Upper lobe of right lung (tissue), 1 donor: Measurements from ENCODE around the gene FIBCD1. TPM values are rescaled to one million over a fixed set of nuclear protein-coding genes. Genes with fewer than 3 reads are reported as not detected.

Source experiments
- ATAC-seq: fragments of 200-7000 bp; cut with Tn5 transposase; one replicate; pipeline ENCODE4 v1.9.1; 2020; ENCODE audit warnings: mild to moderate bottlenecking, moderate library complexity
- DNase-seq: peaks from one replicate; pipeline ENCODE4 v3.0.0-alpha.2; 2020
- H3K27ac ChIP-seq: fragments of 200-600 bp; one replicate; pipeline ENCODE4 v1.8.0; 2022
- H3K27me3 ChIP-seq: fragments of 200-600 bp; one replicate; pipeline ENCODE4 v1.8.0; 2022; ENCODE audit warnings: mild to moderate bottlenecking
- H3K36me3 ChIP-seq: fragments of 200-600 bp; one replicate; pipeline ENCODE4 v1.8.0; 2022
- H3K4me1 ChIP-seq: fragments of 200-600 bp; one replicate; pipeline ENCODE4 v1.8.0; 2022
- H3K4me3 ChIP-seq: fragments of 200-600 bp; one replicate; pipeline ENCODE4 v1.8.0; 2022; ENCODE audit warnings: mild to moderate bottlenecking
- H3K9me3 ChIP-seq: fragments of 200-600 bp; one replicate; pipeline ENCODE4 v1.8.0; 2022
- intact Hi-C: fragments of 100-400 bp; cut with DNase I; formaldehyde crosslinking; loops from one replicate; pipeline ENCODE4 v1.11.0; 2022
- total RNA-seq: library from RNA; stranded (reverse); fragmentation: NEBNext Ultra II Directional; extraction: Animal tissue kit (Norgen Biotek cat#: 25700); gene quantifications from one replicate; pipeline ENCODE4 v1.2.1, GENCODE V29; 2021
- TF ChIP-seq, protein P1 (sequence below): fragments of 200-600 bp; IDR thresholded peaks from one replicate; pipeline ENCODE4 v1.8.0; 2022; ENCODE audit warnings: antibody characterized with exemption
- donor health status: DM: no; HTN: yes; CAD: no; lungs with severe emphysema.

The FIBCD1 gene
- total RNA-seq, 1 donor from 2014 or later = 2.7 TPM

- Histone ChIP-seq H3K27me3 (no peaks in the 10 kb centered on the region), H3K36me3 (peaks cover 54% of the 10 kb centered on the region), H3K4me3 (no peak overlapping the region), H3K9me3 (no peaks in the 10 kb centered on the region), H3K4me1 (peaks cover 29% of the 10 kb centered on the region), H3K27ac (peak overlapping the region; percentile 24)
- ATAC-seq = no peak
- intact Hi-C loops = no loop called here
- TF ChIP-seq, protein P1, sequence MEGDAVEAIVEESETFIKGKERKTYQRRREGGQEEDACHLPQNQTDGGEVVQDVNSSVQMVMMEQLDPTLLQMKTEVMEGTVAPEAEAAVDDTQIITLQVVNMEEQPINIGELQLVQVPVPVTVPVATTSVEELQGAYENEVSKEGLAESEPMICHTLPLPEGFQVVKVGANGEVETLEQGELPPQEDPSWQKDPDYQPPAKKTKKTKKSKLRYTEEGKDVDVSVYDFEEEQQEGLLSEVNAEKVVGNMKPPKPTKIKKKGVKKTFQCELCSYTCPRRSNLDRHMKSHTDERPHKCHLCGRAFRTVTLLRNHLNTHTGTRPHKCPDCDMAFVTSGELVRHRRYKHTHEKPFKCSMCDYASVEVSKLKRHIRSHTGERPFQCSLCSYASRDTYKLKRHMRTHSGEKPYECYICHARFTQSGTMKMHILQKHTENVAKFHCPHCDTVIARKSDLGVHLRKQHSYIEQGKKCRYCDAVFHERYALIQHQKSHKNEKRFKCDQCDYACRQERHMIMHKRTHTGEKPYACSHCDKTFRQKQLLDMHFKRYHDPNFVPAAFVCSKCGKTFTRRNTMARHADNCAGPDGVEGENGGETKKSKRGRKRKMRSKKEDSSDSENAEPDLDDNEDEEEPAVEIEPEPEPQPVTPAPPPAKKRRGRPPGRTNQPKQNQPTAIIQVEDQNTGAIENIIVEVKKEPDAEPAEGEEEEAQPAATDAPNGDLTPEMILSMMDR = no peak
- DNase-seq = no peak
Measured at GRCh38 chr9:130858739-130859705, 80.0 kb downstream of the FIBCD1 start.

DNA sequence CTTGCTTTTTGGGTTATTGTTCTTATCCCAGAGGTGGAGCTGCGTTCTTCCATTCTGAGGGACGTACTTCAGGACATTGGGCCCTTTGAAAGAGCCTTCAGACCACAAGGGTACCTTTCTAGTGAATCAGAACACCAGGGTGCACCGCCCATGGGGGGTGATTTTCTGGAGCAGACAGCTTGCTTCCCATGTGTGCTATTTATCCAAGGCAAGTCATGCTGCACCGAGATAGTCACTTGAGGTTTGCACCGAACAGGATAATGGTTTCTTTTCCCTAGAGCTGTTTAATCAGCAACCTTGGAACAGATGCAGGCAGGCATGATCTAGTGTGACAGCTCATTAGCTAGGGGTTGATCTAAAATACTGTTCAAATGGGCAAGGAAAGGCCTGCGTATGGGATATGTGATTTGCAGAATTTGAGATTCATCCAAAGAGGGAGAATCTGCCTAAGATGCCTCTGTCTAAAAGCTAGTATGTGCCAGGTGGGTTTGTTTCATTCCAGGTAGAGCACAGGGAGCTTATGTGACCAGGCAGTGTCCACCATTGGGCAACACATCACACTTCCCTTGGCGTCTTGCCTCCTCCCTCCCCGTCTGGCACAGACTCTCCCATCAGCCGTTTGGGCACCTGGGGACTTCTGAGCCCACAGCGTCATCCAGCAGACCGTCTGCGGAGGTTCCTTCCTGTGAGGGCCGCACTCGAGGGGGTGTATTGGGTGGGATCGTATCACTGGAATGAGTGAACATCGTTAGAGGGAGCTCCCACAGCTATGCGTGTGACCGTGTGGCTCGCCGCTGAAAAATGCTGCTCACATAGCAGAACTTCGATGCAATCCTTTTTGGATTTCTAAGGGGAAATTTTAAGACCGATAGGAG, 80.9 kb downstream of the FIBCD1 start:
- intact Hi-C loops = no loop called here
- H3K27ac ChIP-seq = peak overlapping the region; percentile 24
- peaks cover 46% of the 10 kb centered on the region for H3K36me3 ChIP-seq
- no peak overlapping the region for H3K4me3 ChIP-seq
- TF ChIP-seq, protein P1 = no peak
- peaks cover 23% of the 10 kb centered on the region for H3K4me1 ChIP-seq
- no peak for ATAC-seq
- H3K27me3 ChIP-seq = no peaks in the 10 kb centered on the region
- no peaks in the 10 kb centered on the region for H3K9me3 ChIP-seq
- DNase-seq = no peak

GRCh38 chr9:130856474-130856873, 82.6 kb downstream of the FIBCD1 start:
- intact Hi-C loops = no loop called here
- peaks cover 18% of the 10 kb centered on the region for H3K4me1 ChIP-seq
- peaks cover 40% of the 10 kb centered on the region for H3K36me3 ChIP-seq
- H3K9me3 ChIP-seq = no peaks in the 10 kb centered on the region
- H3K27ac ChIP-seq = no peak overlapping the region
- no peak for DNase-seq
- no peaks in the 10 kb centered on the region for H3K27me3 ChIP-seq
- no peak for ATAC-seq
- TF ChIP-seq, protein P1 = no peak
- no peak overlapping the region for H3K4me3 ChIP-seq

- Histone ChIP-seq H3K9me3 (no peaks in the 10 kb centered on the region), H3K4me3 (no peak overlapping the region), H3K27me3 (no peaks in the 10 kb centered on the region), H3K27ac (no peak overlapping the region), H3K36me3 (peaks cover 40% of the 10 kb centered on the region), H3K4me1 (peaks cover 1% of the 10 kb centered on the region)
- TF ChIP-seq, protein P1 = peak; percentile 6
- ATAC-seq (no peak), DNase-seq (no peak)
- intact Hi-C loops = no loop called here
Measured at GRCh38 chr9:130854835-130855234, 84.2 kb downstream of the FIBCD1 start.

DNA sequence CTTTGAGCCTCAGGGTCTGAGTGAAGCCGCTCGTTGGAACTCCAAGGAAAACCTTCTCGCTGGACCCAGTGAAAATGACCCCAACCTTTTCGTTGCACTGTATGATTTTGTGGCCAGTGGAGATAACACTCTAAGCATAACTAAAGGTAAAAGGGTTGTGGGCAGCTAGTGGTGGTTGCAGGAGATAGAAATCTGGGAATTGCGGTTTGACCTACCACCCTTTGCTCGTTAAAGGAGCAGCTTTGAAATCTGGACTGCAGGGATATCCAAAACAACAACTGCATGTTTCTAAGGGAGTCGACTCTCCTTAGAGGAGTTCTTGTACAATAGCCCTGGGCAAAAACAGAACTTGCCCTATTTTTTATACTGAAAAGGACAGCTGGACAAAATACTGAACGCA, 85.0 kb downstream of the FIBCD1 start:
- no peaks in the 10 kb centered on the region for H3K4me1 ChIP-seq
- intact Hi-C loops = no loop called here
- H3K36me3 ChIP-seq = peaks cover 40% of the 10 kb centered on the region

More for the DNA sequence above, 85.0 kb downstream of the FIBCD1 start:
- no peak for DNase-seq
- H3K27ac ChIP-seq = no peak overlapping the region
- no peak overlapping the region for H3K4me3 ChIP-seq
- H3K27me3 ChIP-seq = no peaks in the 10 kb centered on the region
- no peak for ATAC-seq
- H3K9me3 ChIP-seq = no peaks in the 10 kb centered on the region
- TF ChIP-seq, protein P1 = no peak
